Nephron progenitor cell (in vitro differentiated cells): ENCODE results near the gene MMUT.

Experiments
- DNase-seq: peaks from one replicate; pipeline ENCODE4 v3.0.0; 2021
- H3K27ac Mint-ChIP-seq: 2 replicates; pipeline ENCODE4 v1.8.0; 2021; ENCODE audit warnings: mild to moderate bottlenecking, moderate library complexity, mixed read lengths
- H3K27me3 Mint-ChIP-seq: 2 replicates; pipeline ENCODE4 v1.8.0; 2021; ENCODE audit warnings: mild to moderate bottlenecking, low read depth, mixed read lengths; ENCODE audit not compliant: poor library complexity
- H3K36me3 Mint-ChIP-seq: 2 replicates; pipeline ENCODE4 v1.8.0; 2021; ENCODE audit warnings: low read depth, mixed read lengths
- H3K4me1 Mint-ChIP-seq: 2 replicates; pipeline ENCODE4 v1.8.0; 2021; ENCODE audit warnings: mixed read lengths
- H3K4me3 Mint-ChIP-seq: 2 replicates; pipeline ENCODE4 v1.8.0; 2021; ENCODE audit warnings: mild to moderate bottlenecking, moderate library complexity, mixed read lengths
- H3K9me3 Mint-ChIP-seq: 2 replicates; pipeline ENCODE4 v1.8.0; 2021; ENCODE audit warnings: mild to moderate bottlenecking, moderate library complexity, mixed read lengths
- CTCF ChIP-seq: fragments of 200-600 bp; sonication (generic); IDR thresholded peaks from 2 replicates; pipeline ENCODE4 v1.5.0; 2021; ENCODE audit warnings: antibody characterized with exemption

The MMUT gene

GRCh38 chr6:49462927-49463611 is at the start of gene MMUT, which contains the start of gene CENPQ:
Gene MMUT, minus strand, starts transcription at chr6:49463253. Its CDS starts 3,787 bp downstream, at chr6:49459466.
Gene CENPQ, plus strand, starts transcription at chr6:49463370. Its CDS starts 6,807 bp downstream, at chr6:49470177.
- peaks cover 30% of the 10 kb centered on the region for H3K4me1 Mint-ChIP-seq
- peak within 1 kb of the TSS; percentile 98 for H3K27ac Mint-ChIP-seq
- H3K36me3 Mint-ChIP-seq = peaks cover 13% of the 10 kb centered on the region
- DNase-seq = peak; percentile 91
- peak within 1 kb of the TSS; percentile 99 for H3K4me3 Mint-ChIP-seq
- H3K27me3 Mint-ChIP-seq = no peaks in the 10 kb centered on the region
- no peaks in the 10 kb centered on the region for H3K9me3 Mint-ChIP-seq
- TF ChIP-seq CTCF = no peak

- H3K36me3 Mint-ChIP-seq = no peaks in the 10 kb centered on the region
- H3K9me3 Mint-ChIP-seq = peaks cover 6% of the 10 kb centered on the region
- H3K27me3 Mint-ChIP-seq = peaks cover 4% of the 10 kb centered on the region
- H3K4me1 Mint-ChIP-seq = no peaks in the 10 kb centered on the region
- DNase-seq = no peak
- TF ChIP-seq CTCF = no peak
- no peak overlapping the region for H3K4me3 Mint-ChIP-seq
- H3K27ac Mint-ChIP-seq = no peak overlapping the region
Measured at GRCh38 chr6:49509342-49509741, 46.3 kb upstream of the MMUT start.

- H3K27me3 Mint-ChIP-seq = peaks cover 4% of the 10 kb centered on the region
- no peak for TF ChIP-seq CTCF
- no peak overlapping the region for H3K4me3 Mint-ChIP-seq
- H3K9me3 Mint-ChIP-seq = peaks cover 6% of the 10 kb centered on the region
- H3K36me3 Mint-ChIP-seq = no peaks in the 10 kb centered on the region
- no peak for DNase-seq
- no peak overlapping the region for H3K27ac Mint-ChIP-seq
- H3K4me1 Mint-ChIP-seq = no peaks in the 10 kb centered on the region
Measured at GRCh38 chr6:49506569-49507111, 43.6 kb upstream of the MMUT start.

- DNase-seq = no peak
- Mint-ChIP-seq H3K27ac (no peak overlapping the region), H3K4me1 (no peaks in the 10 kb centered on the region), H3K36me3 (no peaks in the 10 kb centered on the region), H3K9me3 (peaks cover 6% of the 10 kb centered on the region), H3K4me3 (no peak overlapping the region), H3K27me3 (peaks cover 4% of the 10 kb centered on the region)
- no peak for TF ChIP-seq CTCF
Measured at GRCh38 chr6:49504666-49505065, 41.6 kb upstream of the MMUT start.

GRCh38 chr6:49499623-49500022 is 36.6 kb upstream of the MMUT start, which contains the start of gene GLYATL3:
Gene GLYATL3, plus strand, starts transcription at chr6:49499923. Its CDS starts 12,068 bp downstream, at chr6:49511991.
- H3K9me3 Mint-ChIP-seq = no peaks in the 10 kb centered on the region
- TF ChIP-seq CTCF = no peak
- H3K4me1 Mint-ChIP-seq = no peaks in the 10 kb centered on the region
- H3K36me3 Mint-ChIP-seq = no peaks in the 10 kb centered on the region
- no peak for DNase-seq
- no peak within 1 kb of the TSS for H3K4me3 Mint-ChIP-seq
- no peak within 1 kb of the TSS for H3K27ac Mint-ChIP-seq
- H3K27me3 Mint-ChIP-seq = peaks cover 2% of the 10 kb centered on the region

- no peaks in the 10 kb centered on the region for H3K4me1 Mint-ChIP-seq
- no peak overlapping the region for H3K27ac Mint-ChIP-seq
Measured at GRCh38 chr6:49499126-49499525, 36.1 kb upstream of the MMUT start.

More at GRCh38 chr6:49499126-49499525, 36.1 kb upstream of the MMUT start:
- Mint-ChIP-seq H3K4me3 (no peak overlapping the region), H3K36me3 (no peaks in the 10 kb centered on the region), H3K27me3 (peaks cover 2% of the 10 kb centered on the region), H3K9me3 (no peaks in the 10 kb centered on the region)
- no peak for TF ChIP-seq CTCF
- DNase-seq = no peak
